HepG2 (cell line): ENCODE measurements around the gene CCDC50. TPM values are rescaled to one million over a fixed set of nuclear protein-coding genes. Genes with fewer than 3 reads are reported as not detected.

Experiments used
- AHR ChIP-seq: IDR thresholded peaks from 2 replicates; pipeline ENCODE4 v1.6.1; 2018; ENCODE audit warnings: missing genetic modification reagents, missing compliant biosample characterization
- ARID5B ChIP-seq: IDR thresholded peaks from 2 replicates; pipeline ENCODE4 v1.4.0; 2020; ENCODE audit warnings: mild to moderate bottlenecking, missing genetic modification reagents
- FOSL1 ChIP-seq: sonication (generic); formaldehyde crosslinking; IDR thresholded peaks from 2 replicates; pipeline ENCODE4 v1.9.0; 2021; ENCODE audit warnings: missing genetic modification reagents, borderline replicate concordance
- HIVEP1 ChIP-seq: sonication (generic); formaldehyde crosslinking; IDR thresholded peaks from 2 replicates; pipeline ENCODE4 v1.4.0; 2020; ENCODE audit warnings: mild to moderate bottlenecking, missing genetic modification reagents
- MTF1 ChIP-seq: sonication (generic); formaldehyde crosslinking; IDR thresholded peaks from 2 replicates; pipeline ENCODE4 v1.5.0; 2020; ENCODE audit warnings: missing genetic modification reagents
- ZKSCAN1 ChIP-seq: fragments of 150-350 bp; IDR thresholded peaks from 2 replicates; pipeline ENCODE4 v1.6.1; 2014; ENCODE audit warnings: low read length
- ZNF337 ChIP-seq: sonication (generic); formaldehyde crosslinking; IDR thresholded peaks from 2 replicates; pipeline ENCODE4 v1.5.1; 2020; ENCODE audit warnings: missing genetic modification reagents, low read depth, mild to moderate bottlenecking, borderline replicate concordance
- ZNF530 ChIP-seq: sonication (generic); formaldehyde crosslinking; IDR thresholded peaks from 2 replicates; pipeline ENCODE4 v1.5.0; 2020; ENCODE audit warnings: low read depth, mild to moderate bottlenecking, missing genetic modification reagents
- polyA plus RNA-seq, 8 experiments: library from polyadenylated mRNA; depleted of rRNA in 3 of 8; stranded (reverse) in 7 of 8; unstranded in 1 of 8; fragments of >200 nt; fragmentation: Illumina TruSeq in 4 of 8; extraction: Trizol in 4 of 8; gene quantifications; 2 replicates each; pipeline versions ENCODE4 v1.2.1 to v1.2.3, GENCODE V29; 2011 to 2016; ENCODE audit warnings: low read depth in 4 of 8, missing spikeins in 1 of 8, mixed read lengths in 1 of 8; ENCODE audit not compliant: insufficient read depth in 1 of 8
- total RNA-seq, 5 experiments: library from RNA; depleted of rRNA; stranded (reverse); fragments of >200 nt; fragmentation: Illumina TruSeq; extraction: Trizol; gene quantifications; 2 replicates each; pipeline ENCODE4 v1.2.3, GENCODE V29; 2016; ENCODE audit warnings: low read depth in 1 of 5
- TF ChIP-seq, protein P1 (sequence below): sonication (generic); formaldehyde crosslinking; IDR thresholded peaks from 2 replicates; pipeline ENCODE4 v1.4.0; 2020; ENCODE audit warnings: missing genetic modification reagents
- TF ChIP-seq, protein P2 (sequence below): sonication (generic); formaldehyde crosslinking; IDR thresholded peaks from 2 replicates; pipeline ENCODE4 v1.5.0; 2020; ENCODE audit warnings: mild to moderate bottlenecking, missing genetic modification reagents
- TF ChIP-seq, protein P3 (sequence below): sonication (generic); formaldehyde crosslinking; IDR thresholded peaks from 2 replicates; pipeline ENCODE4 v1.5.1; 2020; ENCODE audit warnings: missing genetic modification reagents, mild to moderate bottlenecking, borderline replicate concordance
- TF ChIP-seq, protein P4 (sequence below): sonication (generic); formaldehyde crosslinking; IDR thresholded peaks from 2 replicates; pipeline ENCODE4 v1.4.0; 2020; ENCODE audit warnings: mild to moderate bottlenecking, missing genetic modification reagents

The CCDC50 gene
- total and polyA plus RNA-seq, 2 of the 13 experiments (the other 11 are each of a cell fraction or from before 2014, with no cell fraction given), result 47.6 to 66.4 TPM

DNA sequence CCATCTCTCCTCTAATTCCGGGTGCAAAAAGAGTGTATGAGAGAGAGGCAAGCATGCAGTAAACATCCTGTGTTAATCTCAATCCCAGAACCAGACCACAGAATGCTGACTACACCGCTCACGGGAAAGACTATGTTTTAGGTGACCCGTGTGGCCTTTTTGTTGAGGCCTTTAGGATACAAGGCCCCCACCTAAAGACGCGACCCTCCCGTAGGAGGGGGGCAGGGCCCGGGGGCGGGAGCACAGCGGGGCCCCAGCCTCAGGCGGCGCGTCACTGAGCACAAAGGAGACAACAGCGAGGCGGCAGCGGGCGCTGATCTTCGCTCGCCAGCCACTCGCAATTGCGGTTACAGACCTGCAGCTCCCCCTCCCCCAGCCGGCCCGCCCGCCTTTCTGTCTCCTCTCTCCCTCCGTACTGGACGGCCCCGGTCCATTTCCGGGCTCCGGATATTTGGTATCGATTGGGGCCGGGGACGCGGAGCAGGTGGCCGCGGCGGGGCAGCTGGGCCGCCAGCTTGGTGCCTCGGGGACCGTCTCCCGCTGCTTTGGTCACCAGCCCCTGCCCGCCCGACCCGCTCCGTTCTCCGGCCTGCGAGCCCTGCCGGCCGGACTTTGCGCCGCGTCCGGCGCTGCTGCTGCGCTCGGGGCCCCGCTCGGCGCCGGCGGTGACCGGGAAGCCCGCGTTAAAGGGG is at the start of gene CCDC50 (continued):
- TF ChIP-seq, protein P1, sequence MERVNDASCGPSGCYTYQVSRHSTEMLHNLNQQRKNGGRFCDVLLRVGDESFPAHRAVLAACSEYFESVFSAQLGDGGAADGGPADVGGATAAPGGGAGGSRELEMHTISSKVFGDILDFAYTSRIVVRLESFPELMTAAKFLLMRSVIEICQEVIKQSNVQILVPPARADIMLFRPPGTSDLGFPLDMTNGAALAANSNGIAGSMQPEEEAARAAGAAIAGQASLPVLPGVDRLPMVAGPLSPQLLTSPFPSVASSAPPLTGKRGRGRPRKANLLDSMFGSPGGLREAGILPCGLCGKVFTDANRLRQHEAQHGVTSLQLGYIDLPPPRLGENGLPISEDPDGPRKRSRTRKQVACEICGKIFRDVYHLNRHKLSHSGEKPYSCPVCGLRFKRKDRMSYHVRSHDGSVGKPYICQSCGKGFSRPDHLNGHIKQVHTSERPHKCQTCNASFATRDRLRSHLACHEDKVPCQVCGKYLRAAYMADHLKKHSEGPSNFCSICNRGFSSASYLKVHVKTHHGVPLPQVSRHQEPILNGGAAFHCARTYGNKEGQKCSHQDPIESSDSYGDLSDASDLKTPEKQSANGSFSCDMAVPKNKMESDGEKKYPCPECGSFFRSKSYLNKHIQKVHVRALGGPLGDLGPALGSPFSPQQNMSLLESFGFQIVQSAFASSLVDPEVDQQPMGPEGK (CRISPR knock-in tag), result peak; percentile 96
- peak; percentile 73 for TF ChIP-seq ARID5B
- TF ChIP-seq, protein P2, sequence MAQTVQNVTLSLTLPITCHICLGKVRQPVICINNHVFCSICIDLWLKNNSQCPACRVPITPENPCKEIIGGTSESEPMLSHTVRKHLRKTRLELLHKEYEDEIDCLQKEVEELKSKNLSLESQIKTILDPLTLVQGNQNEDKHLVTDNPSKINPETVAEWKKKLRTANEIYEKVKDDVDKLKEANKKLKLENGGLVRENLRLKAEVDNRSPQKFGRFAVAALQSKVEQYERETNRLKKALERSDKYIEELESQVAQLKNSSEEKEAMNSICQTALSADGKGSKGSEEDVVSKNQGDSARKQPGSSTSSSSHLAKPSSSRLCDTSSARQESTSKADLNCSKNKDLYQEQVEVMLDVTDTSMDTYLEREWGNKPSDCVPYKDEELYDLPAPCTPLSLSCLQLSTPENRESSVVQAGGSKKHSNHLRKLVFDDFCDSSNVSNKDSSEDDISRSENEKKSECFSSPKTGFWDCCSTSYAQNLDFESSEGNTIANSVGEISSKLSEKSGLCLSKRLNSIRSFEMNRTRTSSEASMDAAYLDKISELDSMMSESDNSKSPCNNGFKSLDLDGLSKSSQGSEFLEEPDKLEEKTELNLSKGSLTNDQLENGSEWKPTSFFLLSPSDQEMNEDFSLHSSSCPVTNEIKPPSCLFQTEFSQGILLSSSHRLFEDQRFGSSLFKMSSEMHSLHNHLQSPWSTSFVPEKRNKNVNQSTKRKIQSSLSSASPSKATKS (CRISPR knock-in tag), result no peak
- TF ChIP-seq, protein P3, sequence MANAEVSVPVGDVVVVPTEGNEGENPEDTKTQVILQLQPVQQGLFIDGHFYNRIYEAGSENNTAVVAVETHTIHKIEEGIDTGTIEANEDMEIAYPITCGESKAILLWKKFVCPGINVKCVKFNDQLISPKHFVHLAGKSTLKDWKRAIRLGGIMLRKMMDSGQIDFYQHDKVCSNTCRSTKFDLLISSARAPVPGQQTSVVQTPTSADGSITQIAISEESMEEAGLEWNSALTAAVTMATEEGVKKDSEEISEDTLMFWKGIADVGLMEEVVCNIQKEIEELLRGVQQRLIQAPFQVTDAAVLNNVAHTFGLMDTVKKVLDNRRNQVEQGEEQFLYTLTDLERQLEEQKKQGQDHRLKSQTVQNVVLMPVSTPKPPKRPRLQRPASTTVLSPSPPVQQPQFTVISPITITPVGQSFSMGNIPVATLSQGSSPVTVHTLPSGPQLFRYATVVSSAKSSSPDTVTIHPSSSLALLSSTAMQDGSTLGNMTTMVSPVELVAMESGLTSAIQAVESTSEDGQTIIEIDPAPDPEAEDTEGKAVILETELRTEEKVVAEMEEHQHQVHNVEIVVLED (CRISPR knock-in tag), result no peak
- no peak for TF ChIP-seq ZNF337 (CRISPR knock-in tag)
- TF ChIP-seq MTF1 (CRISPR knock-in tag), result no peak; the same call in 1 of the 2 replicates
- TF ChIP-seq HIVEP1, result peak; percentile 84
- TF ChIP-seq AHR, result no peak
- TF ChIP-seq ZKSCAN1, result no peak
- TF ChIP-seq, protein P4, sequence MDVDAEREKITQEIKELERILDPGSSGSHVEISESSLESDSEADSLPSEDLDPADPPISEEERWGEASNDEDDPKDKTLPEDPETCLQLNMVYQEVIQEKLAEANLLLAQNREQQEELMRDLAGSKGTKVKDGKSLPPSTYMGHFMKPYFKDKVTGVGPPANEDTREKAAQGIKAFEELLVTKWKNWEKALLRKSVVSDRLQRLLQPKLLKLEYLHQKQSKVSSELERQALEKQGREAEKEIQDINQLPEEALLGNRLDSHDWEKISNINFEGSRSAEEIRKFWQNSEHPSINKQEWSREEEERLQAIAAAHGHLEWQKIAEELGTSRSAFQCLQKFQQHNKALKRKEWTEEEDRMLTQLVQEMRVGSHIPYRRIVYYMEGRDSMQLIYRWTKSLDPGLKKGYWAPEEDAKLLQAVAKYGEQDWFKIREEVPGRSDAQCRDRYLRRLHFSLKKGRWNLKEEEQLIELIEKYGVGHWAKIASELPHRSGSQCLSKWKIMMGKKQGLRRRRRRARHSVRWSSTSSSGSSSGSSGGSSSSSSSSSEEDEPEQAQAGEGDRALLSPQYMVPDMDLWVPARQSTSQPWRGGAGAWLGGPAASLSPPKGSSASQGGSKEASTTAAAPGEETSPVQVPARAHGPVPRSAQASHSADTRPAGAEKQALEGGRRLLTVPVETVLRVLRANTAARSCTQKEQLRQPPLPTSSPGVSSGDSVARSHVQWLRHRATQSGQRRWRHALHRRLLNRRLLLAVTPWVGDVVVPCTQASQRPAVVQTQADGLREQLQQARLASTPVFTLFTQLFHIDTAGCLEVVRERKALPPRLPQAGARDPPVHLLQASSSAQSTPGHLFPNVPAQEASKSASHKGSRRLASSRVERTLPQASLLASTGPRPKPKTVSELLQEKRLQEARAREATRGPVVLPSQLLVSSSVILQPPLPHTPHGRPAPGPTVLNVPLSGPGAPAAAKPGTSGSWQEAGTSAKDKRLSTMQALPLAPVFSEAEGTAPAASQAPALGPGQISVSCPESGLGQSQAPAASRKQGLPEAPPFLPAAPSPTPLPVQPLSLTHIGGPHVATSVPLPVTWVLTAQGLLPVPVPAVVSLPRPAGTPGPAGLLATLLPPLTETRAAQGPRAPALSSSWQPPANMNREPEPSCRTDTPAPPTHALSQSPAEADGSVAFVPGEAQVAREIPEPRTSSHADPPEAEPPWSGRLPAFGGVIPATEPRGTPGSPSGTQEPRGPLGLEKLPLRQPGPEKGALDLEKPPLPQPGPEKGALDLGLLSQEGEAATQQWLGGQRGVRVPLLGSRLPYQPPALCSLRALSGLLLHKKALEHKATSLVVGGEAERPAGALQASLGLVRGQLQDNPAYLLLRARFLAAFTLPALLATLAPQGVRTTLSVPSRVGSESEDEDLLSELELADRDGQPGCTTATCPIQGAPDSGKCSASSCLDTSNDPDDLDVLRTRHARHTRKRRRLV (CRISPR knock-in tag), result peak; percentile 85; the same call in 1 of the 2 replicates
- no peak for TF ChIP-seq ZNF530
- 0 out of 2 replicates have a peak, but pooled peaks have one; percentile 17 for TF ChIP-seq FOSL1 (CRISPR knock-in tag)
